Jurkat, Clone E6-1 (cell line): ENCODE data around the gene HAS3.
"Not testable (repeated sequence)": the region's sequence is repeated elsewhere in the genome, so short reads cannot be mapped to it uniquely, and the experiment has no call there.

Experiments
- DNase-seq: peaks from one replicate; pipeline ENCODE4 v3.0.0-alpha.2; 2011; ENCODE audit warnings: low read depth, low spot score
- H3K4me3 ChIP-seq: 2 replicates; pipeline ENCODE4 v1.5.1; 2011; ENCODE audit warnings: mild to moderate bottlenecking, low read length, control low read depth, moderate library complexity

The HAS3 gene

DNA sequence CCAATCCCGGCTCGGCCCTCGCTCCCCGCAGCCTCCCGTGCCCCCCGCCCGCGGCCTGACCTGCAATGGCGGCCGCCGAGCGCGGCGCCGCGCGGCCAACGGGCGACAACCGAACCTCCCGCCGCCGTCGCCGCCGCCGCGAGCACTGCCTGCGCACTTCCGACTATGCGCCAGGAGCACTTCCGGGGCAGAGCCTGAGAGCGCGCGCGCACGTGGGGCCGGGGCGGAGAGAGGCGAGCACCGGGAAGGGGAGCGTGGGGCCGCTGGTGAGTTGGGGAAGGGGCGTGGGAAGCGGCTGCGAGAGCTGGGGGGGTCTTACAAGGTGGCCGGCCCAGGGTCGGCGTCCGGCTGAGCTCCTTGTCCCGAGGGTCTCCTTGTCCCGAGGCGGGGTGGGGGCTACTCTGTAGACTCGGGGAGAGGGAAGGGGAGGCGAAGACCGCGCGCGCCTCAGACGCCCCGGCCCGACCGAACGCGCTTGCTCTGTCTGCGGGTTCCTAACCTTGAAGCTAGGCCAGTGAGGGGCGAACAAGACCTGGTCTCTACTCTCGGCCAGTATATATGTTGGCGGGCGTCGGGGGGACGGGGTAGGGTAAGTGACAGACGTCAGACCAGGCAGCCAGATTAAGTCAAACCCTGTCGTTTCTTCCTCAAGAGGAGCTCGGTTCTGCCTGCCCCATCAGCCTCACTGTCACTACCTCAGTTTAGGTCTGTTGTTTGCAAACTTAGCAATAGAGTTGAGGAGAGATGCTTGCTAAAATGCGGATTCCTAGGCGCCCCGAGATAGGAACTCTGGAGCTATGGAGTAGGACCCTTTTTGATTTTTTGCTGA, 27.2 kb downstream of the HAS3 start, which contains the start of the genes CHTF8 and UTP4:
Gene CHTF8 (minus strand): TSS at position 165 of the 829 bp plus-strand sequence. CDS start 11,130 bp downstream, outside the sequence.
Gene UTP4 (plus strand): TSS at position 226 of the 829 bp plus-strand sequence. CDS start 811 bp downstream, outside the sequence.
- DNase-seq: peak; percentile 71
- peak within 1 kb of the TSS; percentile 98 for H3K4me3 ChIP-seq

DNA sequence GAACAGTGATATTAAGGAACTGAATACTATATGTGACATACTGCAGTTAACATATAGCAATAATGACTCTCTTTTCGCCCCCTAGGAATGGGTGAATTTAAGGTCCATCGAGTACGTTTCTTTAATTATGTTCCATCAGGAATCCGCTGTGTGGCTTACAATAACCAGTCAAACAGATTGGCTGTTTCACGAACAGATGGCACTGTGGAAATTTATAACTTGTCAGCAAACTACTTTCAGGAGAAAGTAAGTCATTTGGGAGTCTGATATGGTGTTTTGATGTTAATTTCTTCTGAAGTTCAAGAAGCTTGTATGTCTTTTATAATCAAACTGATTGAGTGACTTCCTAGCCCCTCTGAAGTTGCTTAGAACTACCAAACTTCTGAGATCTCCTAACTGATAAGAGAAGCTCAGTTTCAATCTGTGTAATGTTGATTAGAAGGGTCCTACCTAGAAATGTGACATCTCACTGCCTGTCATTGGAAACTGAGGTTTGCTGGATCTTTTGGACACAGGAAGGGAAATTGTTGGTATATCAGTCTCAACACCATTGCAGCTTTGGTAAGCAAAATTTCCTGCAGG, 28.0 kb downstream of the HAS3 start:
- peak; percentile 28 for DNase-seq

DNA sequence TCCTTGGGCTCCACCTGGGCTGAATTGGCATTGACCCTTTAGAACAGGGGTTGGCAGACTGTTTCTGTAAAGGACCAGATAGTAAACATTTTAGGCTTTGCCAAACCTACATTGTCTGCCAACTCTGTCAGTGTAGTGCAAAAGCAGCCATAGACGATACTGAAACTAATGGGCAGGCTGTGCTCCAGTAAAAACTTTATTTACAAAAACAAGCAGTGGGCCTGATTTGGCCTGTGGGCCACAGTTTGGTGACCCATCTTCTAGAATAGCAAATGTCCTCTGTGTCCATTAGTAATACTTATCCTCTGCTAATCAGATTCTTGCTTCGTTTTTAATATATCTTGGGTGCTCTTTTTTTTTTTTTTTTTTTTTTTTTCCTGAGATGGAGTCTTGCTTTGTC, 33.2 kb downstream of the HAS3 start:
- no peak for DNase-seq
- H3K4me3 ChIP-seq: no peak overlapping the region

More for the DNA sequence above, 28.0 kb downstream of the HAS3 start:
- H3K4me3 ChIP-seq: peak overlapping the region; percentile 98

DNA sequence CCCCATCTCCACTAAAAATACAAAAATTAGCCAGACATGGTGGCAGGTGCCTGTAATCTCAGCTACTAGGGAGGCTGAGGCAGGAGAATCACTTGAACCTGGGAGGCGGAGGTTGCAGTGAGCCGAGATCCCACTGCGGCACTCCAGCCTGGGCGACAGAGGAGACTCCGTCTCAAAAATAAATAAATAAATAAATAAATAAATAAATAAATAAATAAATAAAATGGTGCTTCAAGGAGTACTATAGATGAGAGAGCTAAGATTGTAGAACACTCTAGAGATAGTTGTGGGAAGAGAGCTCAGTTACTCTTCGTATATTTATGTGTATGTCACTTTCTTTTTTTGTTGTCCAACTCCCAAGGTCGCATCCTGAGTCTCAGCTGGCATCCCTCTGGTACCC, 34.0 kb downstream of the HAS3 start:
- not testable (repeated sequence) for H3K4me3 ChIP-seq, DNase-seq

DNA sequence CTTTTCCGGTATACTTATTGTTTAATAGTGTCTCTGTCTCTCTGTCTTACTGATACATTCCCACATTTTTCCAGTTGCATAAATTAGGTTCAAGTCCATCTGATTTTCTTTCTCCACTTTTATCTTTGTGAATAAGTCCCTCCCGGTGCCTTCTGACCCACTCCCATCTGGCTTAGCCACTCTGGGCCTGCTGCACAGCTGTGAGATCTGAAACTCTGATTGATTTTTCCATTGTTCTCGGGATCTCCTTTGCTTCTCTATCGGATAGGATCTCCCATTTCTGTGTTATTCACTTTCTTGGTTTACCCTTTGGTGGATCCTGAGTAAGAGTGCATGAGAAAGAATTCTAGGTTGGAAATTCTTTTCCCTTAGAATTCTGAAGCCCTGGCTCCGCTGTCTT, 35.6 kb downstream of the HAS3 start:
- H3K4me3 ChIP-seq: no peak overlapping the region
- DNase-seq: no peak

DNA sequence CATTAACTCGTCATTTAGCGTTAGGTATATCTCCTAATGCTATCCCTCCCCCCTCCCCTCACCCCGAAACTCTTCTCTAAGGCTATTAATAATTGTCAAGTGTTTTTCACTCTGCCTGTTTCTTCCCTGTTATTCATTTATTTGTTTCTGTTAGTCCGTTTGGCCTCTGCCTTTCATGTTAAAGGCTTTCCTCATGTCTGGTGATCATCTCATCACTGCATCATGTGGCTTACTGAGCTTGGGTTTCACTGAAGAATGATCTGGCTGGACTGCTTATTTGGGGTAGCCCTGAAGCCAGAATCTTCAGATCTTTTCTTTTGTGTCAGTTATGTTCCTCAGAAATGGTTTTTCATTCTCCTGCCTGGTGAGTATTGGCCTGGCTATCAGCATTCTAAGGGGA, 36.5 kb downstream of the HAS3 start:
- H3K4me3 ChIP-seq: no peak overlapping the region
- no peak for DNase-seq

DNA sequence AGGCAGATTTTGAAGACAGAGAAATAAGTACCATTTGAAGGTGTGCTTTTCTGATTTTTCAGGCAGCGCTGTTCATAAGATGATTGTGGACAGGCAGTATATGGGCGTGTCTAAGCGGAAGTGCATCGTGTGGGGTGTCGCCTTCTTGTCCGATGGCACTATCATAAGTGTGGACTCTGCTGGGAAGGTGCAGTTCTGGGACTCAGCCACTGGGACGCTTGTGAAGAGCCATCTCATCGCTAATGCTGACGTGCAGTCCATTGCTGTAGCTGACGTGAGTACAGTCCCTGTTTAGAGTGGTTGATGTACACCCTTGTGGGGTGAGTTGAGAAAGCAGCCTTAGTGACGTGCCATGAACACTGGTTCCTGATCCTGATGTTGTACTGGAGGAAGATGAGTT, 37.7 kb downstream of the HAS3 start:
- DNase-seq: no peak

DNA sequence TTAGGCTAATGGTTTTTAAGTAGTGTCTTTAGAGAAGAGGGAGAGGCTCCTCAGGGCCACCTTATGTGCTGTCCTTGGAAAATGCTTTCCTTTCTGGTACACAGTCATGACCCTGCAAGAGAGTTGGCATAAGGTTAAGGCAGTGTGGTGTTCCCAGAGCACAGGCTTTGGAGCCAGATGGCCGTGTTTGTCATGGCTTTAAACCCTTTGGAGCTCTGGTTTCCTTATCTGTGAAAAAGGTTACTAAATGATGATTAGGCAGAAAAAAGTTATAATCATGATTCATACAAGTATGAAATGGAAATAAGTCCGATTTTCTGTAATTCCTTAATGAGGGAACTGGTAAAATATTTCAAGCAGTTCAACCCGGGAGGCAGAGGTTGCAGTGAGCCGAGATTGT, 40.2 kb downstream of the HAS3 start:
- H3K4me3 ChIP-seq: no peak overlapping the region
- DNase-seq: no peak

More for the DNA sequence above, 37.7 kb downstream of the HAS3 start:
- no peak overlapping the region for H3K4me3 ChIP-seq

DNA sequence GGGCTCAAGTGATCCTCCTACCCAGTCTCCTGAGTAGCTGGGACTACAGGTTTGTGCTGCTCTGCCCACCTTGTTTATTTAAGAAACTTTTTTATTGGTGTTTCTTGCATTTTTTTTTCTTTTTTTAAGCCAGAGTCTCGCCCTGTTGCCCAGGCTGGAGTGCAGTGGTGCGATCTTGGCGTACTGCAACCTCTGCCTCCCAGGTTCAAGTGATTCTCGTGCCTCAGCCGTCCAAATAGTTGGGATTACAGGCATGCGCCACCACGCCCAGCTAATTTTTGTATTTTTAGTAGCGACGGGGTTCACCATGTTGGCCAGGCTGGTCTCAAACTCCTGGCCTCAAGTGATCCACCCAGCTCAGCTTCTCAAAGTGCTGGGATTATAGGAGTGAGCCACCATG, 44.2 kb downstream of the HAS3 start:
- DNase-seq, H3K4me3 ChIP-seq: not testable (repeated sequence)

DNA sequence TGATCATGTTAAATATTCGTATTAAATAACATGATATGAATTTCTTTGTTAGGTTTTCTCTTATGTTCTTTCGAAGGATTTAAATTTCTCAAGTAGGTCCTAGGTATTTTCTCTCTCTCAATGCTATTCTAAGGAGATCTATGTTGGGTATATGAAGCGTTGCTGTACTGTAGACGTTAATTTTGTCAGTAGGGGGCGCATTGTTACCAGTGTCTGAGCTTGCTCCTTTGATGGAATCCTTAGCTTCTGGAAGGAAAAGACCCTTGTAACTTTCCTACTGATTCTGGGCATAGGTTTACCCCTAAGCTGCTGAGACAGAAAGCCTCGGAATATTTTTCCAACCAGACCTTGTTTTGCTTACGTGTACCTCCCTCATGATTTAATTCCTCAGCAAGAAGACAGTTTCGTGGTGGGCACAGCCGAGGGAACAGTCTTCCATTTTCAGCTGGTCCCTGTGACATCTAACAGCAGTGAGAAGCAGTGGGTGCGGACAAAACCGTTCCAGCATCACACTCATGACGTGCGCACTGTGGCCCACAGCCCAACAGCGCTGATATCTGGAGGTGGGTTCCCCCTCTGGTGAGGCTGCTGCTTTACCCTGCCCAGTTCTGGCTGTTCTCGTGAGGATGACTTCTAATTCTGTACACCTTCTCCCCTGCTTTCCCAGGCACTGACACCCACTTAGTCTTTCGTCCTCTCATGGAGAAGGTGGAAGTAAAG, 44.9 kb downstream of the HAS3 start:
- DNase-seq: peak; percentile 64
- no peak overlapping the region for H3K4me3 ChIP-seq

DNA sequence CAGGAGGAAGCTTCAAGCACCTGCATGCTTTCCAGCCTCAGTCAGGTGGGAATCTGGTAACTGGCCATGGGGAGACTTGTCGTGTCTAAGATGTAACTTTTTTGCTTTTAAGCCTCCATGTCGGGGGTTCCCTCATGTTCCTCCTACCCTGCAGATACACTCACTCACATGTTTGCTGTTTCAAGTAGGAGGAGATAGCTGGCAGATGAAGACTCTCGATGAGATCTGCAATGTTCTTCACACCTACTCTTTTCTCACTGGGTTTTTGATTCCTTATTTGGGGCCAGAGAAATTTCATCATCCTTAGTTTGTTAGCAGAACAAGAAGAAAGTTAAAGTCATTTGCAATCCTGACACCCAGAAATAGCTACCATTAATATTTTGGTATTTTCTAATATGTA, 51.7 kb downstream of the HAS3 start:
- no peak for DNase-seq
- H3K4me3 ChIP-seq: no peak overlapping the region

DNA sequence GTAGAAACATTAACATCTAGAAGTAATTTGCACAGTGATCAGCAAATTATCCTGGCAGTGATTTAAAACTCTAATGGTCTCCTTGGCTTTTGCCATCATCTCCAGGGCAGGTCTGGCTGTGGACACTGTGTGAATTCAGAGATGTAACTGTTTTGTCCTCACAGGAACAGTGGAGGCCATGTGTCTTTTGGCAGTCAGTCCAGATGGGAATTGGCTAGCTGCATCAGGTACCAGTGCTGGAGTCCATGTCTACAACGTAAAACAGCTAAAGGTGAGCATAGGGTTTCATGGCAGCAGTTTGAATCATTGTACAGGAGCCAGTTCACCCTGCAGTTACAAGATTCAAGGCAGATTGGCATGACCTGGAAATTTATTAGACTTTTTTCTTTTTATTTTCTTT, 54.7 kb downstream of the HAS3 start:
- no peak overlapping the region for H3K4me3 ChIP-seq
- DNase-seq: no peak

DNA sequence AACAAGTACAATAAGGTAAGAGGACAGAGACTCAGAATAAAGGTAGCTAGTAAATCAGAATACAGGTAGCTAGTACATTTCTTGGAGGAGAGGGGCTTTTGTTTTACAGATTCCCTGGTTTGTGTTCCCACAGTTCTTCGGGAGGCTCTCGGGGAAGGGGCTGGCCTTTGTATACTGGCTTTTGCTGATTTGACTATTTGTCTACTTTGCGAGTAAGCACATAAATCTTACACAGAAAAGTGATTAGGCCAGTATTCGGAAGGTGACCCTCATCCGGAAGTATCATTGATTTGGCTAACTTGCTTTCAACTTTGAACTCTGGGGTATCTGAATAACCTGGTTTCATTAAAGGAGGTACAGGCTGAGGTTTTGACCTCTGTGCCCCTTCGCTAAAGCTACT, 60.1 kb downstream of the HAS3 start:
- DNase-seq: no peak
- no peak overlapping the region for H3K4me3 ChIP-seq

DNA sequence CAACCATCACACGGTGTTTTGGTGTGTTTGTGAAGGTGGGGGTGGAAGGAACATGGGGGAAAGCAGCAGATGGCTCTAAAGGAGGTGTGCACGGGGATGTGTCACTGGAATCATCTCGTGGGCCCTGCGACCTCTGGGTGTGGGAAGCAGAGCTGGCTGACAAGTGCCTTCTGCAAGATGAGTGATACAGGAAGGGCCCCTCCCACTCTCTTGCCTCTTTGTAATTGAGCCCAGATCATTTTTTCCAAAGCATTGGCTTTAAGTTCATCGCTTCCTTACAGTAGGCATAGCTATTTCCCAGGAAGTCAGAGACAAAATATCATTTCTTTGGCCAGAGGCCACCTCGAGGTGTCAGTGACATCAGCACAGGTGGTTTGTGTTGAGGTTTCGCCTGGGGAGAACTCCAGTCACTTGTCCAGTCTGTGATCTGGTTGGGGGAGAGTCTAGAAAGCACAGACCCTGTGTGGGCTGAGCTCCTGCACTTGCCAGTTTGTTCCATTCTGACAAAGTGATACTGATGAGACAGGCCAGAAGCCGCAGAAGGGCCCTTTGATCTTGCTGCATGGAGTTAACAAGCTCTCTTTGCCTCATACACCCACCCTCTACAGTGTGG, 60.9 kb downstream of the HAS3 start:
- no peak for DNase-seq
- H3K4me3 ChIP-seq: no peak overlapping the region

DNA sequence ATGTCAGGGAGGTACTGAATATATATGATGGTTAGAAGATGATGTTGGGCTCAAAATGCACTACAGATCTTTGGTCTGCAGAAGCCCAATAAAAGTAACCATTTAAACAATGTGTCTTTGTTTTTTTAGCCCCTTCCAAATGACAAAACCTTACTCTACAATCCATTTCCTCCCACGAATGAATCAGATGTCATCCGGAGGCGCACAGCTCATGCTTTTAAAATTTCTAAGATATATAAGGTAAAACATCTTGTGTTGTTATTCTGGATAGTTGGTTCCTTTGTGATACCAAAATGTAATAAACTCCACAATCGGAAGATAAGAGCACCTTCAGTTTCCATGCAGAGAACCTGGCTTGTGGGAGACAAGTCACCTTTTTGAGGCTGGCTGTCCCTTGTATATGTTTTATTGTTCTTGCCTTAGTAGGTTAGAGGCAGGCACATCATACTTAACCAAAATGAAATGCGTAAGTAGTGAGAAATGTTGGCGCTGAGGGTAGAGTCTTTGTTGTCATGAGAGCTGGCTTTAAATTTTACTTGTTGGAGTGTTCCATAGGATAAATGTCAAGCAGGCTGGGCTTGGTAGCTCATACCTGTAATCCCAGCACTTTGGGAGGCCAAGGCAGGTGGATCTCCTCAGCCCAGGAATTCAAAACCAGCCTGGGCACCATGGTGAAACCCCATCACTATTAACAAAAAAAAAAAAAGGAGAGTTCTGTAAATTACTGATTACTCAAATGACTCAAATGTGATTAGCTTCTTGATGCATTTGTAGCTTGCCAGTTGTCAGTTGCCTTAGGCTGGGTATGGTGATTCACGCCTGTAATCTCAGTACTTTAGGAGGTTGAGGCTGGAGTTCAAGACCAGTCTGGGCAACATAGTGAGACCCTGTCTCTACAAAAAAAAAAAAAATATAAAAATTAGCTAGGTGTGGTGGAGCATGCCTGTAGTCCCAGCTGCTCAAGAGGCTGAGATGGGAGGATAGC, 61.8 kb downstream of the HAS3 start:
- no peak for DNase-seq
- no peak overlapping the region for H3K4me3 ChIP-seq
